Panc1 (cell line): ENCODE data around the gene PRDX4.

Source experiments
- CTCF ChIP-seq: fragments of 450-650 bp; IDR thresholded peaks from 2 replicates; pipeline ENCODE4 v1.5.1; 2017; ENCODE audit warnings: mild to moderate bottlenecking
- POLR2AphosphoS5 ChIP-seq: IDR thresholded peaks from 2 replicates; pipeline ENCODE4 v1.6.1; 2012; ENCODE audit warnings: mild to moderate bottlenecking, low read depth, low read length, moderate library complexity
- REST ChIP-seq, 2 experiments: IDR thresholded peaks; 2 replicates each; pipeline ENCODE4 v1.6.1; 2011 to 2012; ENCODE audit warnings: low read depth in 2 of 2, control low read depth in 1 of 2, low read length in 1 of 2, mild to moderate bottlenecking in 1 of 2, moderate library complexity in 1 of 2; ENCODE audit not compliant: insufficient read depth in 1 of 2
- SIN3A ChIP-seq: IDR thresholded peaks from 2 replicates; pipeline ENCODE4 v1.6.1; 2012; ENCODE audit warnings: low read depth, mild to moderate bottlenecking, low read length, moderate library complexity, borderline replicate concordance; ENCODE audit not compliant: insufficient read depth
- TCF7L2 ChIP-seq: IDR thresholded peaks from 2 replicates; pipeline ENCODE4 v1.6.1; 2011; ENCODE audit warnings: mild to moderate bottlenecking, low read depth, low read length, inconsistent platforms

- TF ChIP-seq CTCF (no peak), POLR2AphosphoS5 (no peak), REST (IDR thresholded peaks at IDR 0.05; ENCODE audit: insufficient read depth in 1 of 2, low read depth in 2 of 2, low read length in 1 of 2) (no peak), SIN3A (no peak), TCF7L2 (no peak)
These were observed 24.3 kb upstream of the PRDX4 start for GRCh38 chrX:23643020-23643419.
